GM23248 (cell line): ENCODE measurements around the gene PACSIN1.

Source experiments
- EZH2 ChIP-seq: fragments of 200-600 bp; sonication (generic); IDR thresholded peaks from 2 replicates; pipeline ENCODE4 v1.6.1; 2018; ENCODE audit warnings: antibody characterized with exemption, mild to moderate bottlenecking; ENCODE audit not compliant: insufficient read depth, poor library complexity, severe bottlenecking
- EZH2phosphoT487 ChIP-seq: fragments of 200-600 bp; sonication (generic); IDR thresholded peaks from 2 replicates; pipeline ENCODE4 v1.6.1; 2018; ENCODE audit warnings: antibody characterized with exemption, moderate library complexity, mild to moderate bottlenecking, low read depth; ENCODE audit not compliant: insufficient read depth

DNA sequence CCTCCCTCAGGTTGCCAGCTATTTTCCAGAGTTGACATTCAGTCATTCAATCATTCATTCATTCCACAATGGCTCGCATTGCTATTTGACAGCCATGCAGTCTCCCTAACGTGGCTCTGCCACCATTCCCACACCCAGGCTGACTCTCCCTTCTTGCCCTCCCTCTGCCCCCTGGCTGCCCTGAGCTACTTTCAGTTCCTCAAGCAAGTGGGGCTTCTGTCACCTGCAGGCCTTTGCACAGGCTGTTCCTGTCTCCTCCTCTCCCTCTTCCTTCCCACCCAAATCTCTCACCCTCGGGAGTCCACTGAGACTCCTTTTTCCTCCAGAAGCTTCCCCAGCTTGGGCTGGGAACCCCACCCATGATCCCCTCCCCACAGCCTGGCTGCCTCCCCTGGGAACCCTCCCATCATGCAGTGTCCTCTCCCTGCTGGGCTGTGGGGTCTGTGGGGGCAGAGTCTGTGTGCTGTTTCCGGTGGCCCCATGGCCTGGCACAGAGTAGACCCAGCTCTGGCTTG, 2.6 kb downstream of the PACSIN1 start:
- no peak for TF ChIP-seq EZH2
- TF ChIP-seq EZH2phosphoT487 = no peak
